ENCODE measurements around the gene EDN1. TPM values are rescaled to one million over a fixed set of nuclear protein-coding genes. Genes with fewer than 3 reads are reported as not detected.

EDN1 gene
- total RNA-seq, 4 donors from 2014 or later, result 3.0 to 11.8 (median 5.9) TPM

- Histone ChIP-seq H3K27ac (no peak overlapping the region), H3K36me3 (no peaks in the 10 kb centered on the region), H3K27me3 (no peaks in the 10 kb centered on the region), H3K4me3 (no peak overlapping the region), H3K9me3 (no peaks in the 10 kb centered on the region), H3K4me1 (peaks cover 0 to 9% (median 0%) of the 10 kb centered on the region in 3 donors)
- intact Hi-C loops (cut with DNase I), result no loop called here
- WGBS, 2 donors, result 85 to 100% methylated on average over 2 of the region's 2 CpGs
- DNase-seq, result no peak
- TF ChIP-seq CTCF (IDR thresholded peaks at IDR 0.05) (no peak), POLR2A (IDR thresholded peaks at IDR 0.05) (no peak)
Observed at GRCh38 chr6:12309070-12309469, 18.9 kb downstream of the EDN1 start.

DNA sequence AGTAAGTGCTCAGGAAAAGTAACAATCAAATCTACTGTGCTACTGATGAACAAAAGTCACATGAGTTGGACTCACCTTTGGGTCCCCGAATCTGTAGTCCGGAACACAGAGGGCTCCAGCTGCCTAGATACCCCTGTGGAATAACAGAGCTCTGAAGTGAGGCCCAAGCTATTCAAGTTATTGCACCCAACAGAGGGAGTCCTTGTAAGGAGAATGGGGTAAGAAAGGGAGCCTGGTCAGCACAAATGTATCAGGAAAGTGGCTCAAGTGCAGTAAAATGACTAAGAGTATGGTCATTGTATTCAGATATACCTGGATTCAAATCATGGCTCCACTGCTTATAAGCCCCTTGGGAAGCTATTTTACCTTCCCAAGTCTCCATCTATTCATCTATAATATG lies 20.9 kb downstream of the EDN1 start:
- H3K27ac ChIP-seq, result no peak overlapping the region
- WGBS, 2 donors, result 84 to 96% methylated on average over 2 of the region's 2 CpGs
- no peak for DNase-seq

GRCh38 chr6:12312736-12313135 lies 22.6 kb downstream of the EDN1 start:
- H3K27ac ChIP-seq, result no peak overlapping the region
- H3K9me3 ChIP-seq, result no peaks in the 10 kb centered on the region
- DNase-seq, result no peak
- H3K4me3 ChIP-seq, result no peak overlapping the region
- no peaks in the 10 kb centered on the region for H3K36me3 ChIP-seq
- intact Hi-C loops (cut with DNase I), result no loop called here
- peaks cover 0 to 17% (median 0%) of the 10 kb centered on the region in 3 donors for H3K4me1 ChIP-seq
- WGBS, 2 donors, result 87 to 88% methylated on average over 2 of the region's 2 CpGs
- TF ChIP-seq POLR2A (IDR thresholded peaks at IDR 0.05), result no peak
- TF ChIP-seq CTCF (IDR thresholded peaks at IDR 0.05), result no peak
- H3K27me3 ChIP-seq, result no peaks in the 10 kb centered on the region

More for the DNA sequence above, 20.9 kb downstream of the EDN1 start:
- Histone ChIP-seq H3K4me1 (peaks cover 0 to 17% (median 0%) of the 10 kb centered on the region in 3 donors), H3K4me3 (no peak overlapping the region), H3K36me3 (no peaks in the 10 kb centered on the region), H3K9me3 (no peaks in the 10 kb centered on the region), H3K27me3 (no peaks in the 10 kb centered on the region)
- intact Hi-C loops (cut with DNase I), result no loop called here
- TF ChIP-seq POLR2A (IDR thresholded peaks at IDR 0.05) (no peak), CTCF (IDR thresholded peaks at IDR 0.05) (no peak)

DNA sequence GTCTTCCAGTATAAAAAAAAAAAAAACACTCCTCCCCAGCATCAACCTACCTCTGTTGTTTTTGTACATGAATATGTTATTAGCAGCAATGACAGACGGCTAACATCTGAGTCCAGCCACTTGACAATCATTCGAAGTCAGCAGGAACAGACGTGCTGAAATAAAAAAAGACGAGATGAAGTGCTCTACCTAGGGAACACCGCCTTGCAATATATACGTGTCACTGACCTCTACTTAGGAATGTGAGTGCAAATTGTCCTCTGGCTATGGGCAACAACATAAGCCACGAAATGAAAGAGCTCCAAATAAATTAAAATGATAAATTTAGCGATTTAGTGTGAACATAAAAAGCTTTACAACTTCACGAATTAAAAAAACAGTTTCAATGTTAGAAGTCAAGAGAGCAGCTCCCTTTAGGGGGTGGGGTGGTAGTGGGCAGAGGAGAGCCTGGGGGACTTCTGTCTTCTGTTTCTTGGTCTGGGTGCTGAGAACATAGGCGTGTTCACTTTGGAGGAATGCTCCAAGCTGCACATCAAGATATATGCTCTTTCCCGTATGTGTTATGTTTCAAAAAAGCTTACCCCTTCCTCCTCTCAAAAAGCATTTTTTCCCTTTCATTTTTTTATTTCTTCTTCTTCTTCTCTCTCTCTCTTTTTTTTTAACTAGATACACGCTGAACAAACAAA lies 23.3 kb downstream of the EDN1 start:
- no peak for DNase-seq
- Histone ChIP-seq H3K27ac (peak overlapping the region in 2 of 4 donors; percentile 20 to 45), H3K27me3 (no peaks in the 10 kb centered on the region), H3K9me3 (no peaks in the 10 kb centered on the region), H3K36me3 (no peaks in the 10 kb centered on the region), H3K4me1 (peaks cover 0 to 17% (median 0%) of the 10 kb centered on the region in 3 donors), H3K4me3 (no peak overlapping the region)
- intact Hi-C loops (cut with DNase I), result no loop called here
- 57 to 58% methylated on average over 12 of the region's 12 CpGs for WGBS, 2 donors
- TF ChIP-seq CTCF (IDR thresholded peaks at IDR 0.05) (no peak), POLR2A (IDR thresholded peaks at IDR 0.05) (no peak)

GRCh38 chr6:12313992-12314589 lies 23.9 kb downstream of the EDN1 start:
- no peak overlapping the region for H3K4me3 ChIP-seq
- no peaks in the 10 kb centered on the region for H3K27me3 ChIP-seq
- H3K4me1 ChIP-seq, result peaks cover 0 to 17% (median 0%) of the 10 kb centered on the region in 3 donors
- no peak for DNase-seq
- H3K9me3 ChIP-seq, result no peaks in the 10 kb centered on the region
- 29 to 32% methylated on average over 7 to 8 of the region's 8 CpGs for WGBS, 2 donors
- H3K36me3 ChIP-seq, result no peaks in the 10 kb centered on the region
- H3K27ac ChIP-seq, result peak overlapping the region in 2 of 4 donors; percentile 20 to 45
- TF ChIP-seq CTCF (IDR thresholded peaks at IDR 0.05) (no peak), POLR2A (IDR thresholded peaks at IDR 0.05) (no peak)
- intact Hi-C loops (cut with DNase I), result no loop called here
